Fibroblast of upper back skin (primary cell): ENCODE data around the gene CRB3.
"Not testable (repeated sequence)": the region's sequence is repeated elsewhere in the genome, so short reads cannot be mapped to it uniquely, and the experiment has no call there.

Source experiments
- DNase-seq: peaks from one replicate; pipeline ENCODE4 v3.0.0-alpha.2; 2013

The CRB3 gene

DNA sequence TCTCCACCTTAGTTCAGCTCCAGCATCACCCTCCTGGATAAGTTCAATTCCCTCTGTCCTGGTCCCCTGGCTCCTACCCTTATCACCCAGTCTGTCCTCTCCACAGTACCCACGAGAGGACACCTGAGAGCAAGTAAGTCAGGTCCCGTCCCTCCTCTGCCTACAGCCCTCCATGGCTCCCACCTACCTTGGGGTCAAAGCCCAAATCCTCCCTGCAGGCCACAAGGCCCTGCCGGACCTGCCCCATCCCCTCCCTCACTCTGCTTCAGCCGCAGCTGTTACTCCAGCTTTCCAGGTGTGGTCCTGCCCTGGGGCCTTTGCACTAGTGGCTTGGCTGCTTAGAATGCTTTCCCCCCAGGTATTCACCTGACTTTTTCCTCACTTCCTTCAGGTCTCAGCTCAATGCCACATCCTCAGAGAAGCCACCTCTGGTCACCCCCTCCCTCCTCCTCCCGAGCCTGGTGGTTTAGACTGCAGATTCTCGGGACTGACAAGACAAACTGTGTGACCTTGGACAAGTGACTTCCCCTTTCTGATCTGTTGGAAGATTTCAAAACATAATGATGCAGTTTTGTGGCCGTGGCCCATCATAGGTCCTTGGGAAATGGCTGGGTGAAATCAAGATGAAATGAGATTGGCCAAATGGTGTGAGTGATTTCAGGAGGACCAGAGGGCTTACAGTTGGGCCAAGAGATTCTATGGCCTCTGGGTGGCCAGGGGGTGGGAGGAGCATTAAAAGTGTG is 34.4 kb downstream of the CRB3 start:
- no peak for DNase-seq

DNA sequence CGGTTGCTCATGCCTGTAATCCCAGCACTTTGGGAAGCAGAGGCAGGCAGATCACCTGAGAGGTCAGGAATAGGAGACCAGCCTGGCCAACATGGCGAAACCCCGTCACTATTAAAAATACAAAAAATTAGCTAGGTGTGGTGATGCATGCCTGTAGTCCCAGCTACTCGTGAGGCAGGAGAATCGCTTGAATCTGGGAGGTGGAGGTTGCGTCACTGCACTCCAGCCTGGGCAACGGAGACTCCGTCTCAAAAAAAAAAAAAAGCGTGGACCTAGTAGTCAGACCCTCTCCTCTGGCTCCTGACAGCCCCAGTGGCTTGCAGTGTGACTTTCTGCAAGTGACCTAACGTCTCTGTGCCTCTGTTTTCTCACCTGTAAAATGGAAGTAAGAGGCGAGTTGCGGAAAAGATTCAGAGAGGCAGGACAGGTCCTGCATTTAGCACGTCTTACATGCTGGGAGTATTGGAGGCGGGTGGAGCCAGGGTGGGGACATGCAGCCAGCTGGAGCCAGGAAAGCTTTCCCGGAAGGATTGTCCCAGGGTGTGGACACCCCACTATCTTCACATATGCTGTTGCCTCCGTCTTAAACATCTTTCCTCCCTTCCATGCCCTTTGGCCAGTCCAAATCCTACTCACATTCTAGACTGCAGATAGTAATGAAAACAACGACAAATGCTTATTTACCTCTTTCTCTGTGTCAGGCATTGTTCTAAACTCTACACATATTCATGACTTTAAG is 35.1 kb downstream of the CRB3 start:
- DNase-seq, result no peak

DNA sequence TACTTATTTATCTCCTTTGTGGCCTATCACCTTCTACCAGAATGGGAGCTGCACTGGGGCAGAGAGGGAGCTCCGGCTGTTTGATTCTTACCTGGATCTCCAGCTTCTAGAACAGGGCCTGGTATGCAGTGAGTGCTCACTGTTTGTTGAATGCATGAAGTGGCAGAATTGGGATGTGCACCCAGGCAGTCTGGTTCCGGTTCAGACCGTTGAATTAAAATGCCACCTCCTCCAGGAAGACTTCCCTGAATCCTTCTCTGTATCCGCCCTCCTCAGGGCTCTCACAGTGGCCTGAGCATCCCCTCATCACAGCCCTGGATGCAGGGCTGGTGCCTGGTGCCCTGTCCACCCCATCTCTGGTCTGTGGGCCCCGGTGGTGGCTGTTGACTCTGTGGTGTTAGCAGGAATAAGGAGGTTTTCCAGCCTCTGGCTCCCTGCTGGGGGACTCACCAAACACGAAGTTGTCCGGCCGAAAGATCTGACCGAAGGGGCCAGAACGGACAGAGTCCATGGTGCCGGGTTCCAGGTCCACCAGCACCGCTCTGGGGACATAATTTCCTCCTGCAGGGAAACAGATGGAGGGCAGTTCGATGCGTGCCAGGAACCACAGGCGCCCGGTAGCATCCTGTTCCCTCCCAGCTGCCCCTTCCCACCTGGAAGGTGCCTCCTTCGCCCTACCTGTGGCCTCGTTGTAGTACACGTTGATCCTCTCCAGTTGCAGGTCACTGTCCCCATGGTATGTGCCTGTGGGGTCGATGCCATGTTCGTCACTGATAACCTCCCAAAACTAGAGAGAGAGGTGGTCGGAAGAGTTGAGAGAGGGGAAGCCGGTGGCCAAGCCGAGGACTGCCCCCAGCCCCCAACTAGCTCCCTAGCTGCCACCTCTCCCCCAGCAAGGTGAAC is 37.0 kb downstream of the CRB3 start:
- DNase-seq, result no peak

DNA sequence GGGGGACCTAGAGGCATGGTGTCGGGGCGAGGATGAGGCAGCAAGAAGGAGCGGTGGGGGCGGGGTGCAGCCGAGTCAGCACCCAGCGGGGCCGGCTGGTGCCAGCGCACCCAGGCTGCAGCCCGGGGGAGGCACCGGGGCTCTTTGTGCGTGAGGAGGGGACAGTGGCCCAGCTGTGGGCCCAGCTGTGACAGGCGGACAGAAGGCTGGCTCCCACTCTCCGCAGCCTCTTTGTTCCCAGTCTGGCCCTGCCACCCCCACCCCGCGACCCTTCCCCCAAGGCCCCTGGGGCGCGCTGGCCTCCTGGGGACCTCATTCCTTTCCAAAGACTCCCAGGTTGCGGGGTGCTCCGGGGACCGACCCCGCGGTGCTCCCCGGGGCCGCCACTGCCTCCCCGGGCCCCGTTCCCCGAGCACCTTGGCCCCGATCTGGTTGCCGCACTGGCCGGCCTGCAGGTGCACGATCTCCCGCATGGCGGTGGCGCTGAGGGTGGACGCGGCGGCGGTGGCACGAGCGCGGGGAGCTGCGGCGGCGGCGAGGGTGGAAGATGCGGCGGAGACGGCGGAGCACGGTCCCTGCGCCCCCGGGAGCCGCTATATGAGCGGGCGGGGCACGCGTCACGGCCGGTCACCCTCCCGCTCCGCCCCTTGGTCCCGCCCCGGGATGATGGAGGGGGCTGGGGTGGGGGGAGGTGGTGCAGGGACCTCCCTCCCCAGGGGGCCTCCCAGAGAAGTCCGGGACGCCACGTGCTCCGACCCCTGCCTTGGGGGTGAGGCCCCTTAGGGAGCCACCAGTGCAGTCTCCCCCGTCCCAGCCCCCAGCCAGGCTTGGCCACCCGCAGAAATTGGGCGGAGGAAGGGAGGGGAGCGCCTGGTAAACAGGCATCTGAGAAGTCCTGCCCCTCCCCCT is 37.9 kb downstream of the CRB3 start, which contains the start of gene TUBB4A:
Gene TUBB4A, minus strand, starts transcription at position 570 of the 909 bp plus-strand sequence. Its CDS starts 97 bp downstream, at position 473.
- DNase-seq, result no peak

DNA sequence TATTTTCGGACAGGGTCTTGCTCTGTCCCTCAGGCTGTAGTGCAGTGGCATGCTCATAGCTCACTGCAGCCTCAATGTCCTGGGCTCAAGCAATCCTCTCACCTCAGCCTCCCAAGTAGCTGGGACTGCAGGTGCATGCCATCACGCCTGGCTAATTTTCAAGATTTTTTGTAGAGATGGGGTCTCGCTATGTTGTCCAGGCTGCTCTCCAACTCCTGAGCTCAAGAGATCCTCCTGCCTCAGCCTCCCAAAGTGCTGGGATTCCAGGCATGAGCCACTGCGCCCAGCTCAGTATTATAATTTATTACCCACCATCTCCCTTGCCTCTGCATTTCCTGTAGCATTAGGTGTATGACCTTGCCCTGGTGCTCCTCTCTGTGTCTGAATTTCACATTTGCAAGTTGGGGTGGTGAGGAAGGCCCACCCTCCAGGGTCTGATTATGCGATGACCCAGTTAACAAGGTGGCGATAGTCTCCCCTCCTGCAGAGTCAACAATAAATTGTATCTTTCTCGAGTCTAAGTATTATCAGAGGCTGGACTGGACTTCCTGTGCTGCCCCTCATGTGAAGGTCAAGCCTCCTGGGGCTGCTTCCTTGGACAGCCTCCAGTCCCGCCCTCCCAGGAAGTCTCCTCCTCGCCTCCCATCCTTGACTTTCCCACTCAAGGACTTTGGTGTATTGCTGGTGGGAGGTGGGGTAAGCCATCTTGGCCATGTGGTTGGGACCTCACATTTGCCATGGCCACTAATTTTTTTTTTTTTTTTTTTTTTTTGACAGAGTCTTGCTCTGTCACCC is 39.5 kb downstream of the CRB3 start:
- DNase-seq, result no peak

DNA sequence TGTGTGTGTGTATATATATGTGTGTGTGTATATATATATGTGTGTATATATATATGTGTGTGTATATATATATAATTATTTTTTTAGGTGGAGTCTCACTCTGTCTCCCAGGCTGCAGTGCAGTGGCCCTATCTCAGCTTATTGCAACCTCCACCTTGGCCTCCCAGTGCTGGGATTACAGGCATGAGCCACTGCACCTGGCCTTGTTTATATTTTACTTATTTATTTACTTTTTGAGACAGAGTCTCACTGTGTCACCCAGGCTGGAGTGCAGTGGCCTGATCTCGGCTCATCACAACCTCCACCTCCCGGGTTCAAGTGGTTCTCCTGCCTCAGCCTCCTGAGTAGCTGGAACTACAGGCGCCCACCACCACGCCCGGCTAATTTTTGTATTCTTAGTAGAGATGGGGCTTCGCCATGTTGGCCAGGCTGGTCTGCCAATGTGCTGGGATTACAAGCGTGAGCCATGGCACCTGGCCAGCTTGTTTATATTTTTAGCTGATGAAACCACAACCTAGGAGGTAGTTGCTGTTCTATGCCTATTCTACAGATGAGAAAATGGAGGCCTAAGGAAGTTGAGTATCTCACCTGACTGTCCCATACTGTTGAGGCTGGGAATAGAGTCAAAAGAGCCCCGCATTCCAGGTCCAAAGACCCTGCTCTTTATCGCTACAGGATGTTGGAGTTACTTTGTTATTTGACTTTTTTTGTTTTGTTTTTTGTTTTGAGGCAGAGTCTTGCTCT is 44.1 kb downstream of the CRB3 start:
- not testable (repeated sequence) for DNase-seq

DNA sequence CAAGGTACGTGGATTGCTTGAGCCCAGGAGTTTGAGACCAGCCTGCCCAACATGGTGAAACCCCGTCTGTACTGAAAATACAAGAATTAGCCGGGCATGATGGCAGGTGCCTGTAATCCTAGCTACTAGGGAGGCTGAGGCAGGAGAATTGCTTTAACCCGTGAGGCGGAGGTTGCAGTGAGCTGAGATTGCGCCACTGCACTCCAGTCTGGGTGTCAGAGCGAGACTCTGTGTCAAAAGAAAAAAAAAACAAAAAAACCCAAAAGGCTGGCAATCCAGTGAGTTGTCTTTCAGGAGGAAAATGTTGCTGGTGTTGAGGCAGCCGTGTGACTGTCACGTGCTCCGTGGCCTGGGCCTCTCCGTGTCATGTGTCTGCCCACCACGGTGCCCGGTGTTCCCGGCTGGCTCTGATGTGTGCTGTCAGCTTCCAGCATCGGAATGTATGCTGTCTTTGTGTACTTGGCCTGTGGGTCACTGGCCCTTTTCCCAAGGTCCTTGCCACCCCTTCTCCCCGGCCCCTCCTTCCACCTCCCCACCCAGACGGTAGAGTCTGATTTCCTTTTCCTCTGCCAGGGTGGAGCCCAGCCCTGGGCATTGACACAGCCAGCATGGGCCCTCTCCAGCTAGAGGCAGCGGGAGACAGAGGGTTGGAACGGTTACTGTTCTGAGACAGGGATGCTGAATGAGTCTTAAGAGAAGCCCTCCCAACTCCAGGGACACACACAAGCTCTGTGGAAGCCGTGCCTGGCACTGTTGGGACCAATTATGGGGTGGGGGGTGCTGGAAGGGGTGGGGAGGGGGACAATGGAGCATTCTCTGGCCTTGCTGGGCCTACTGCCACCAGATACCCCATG is 45.3 kb downstream of the CRB3 start:
- no peak for DNase-seq

DNA sequence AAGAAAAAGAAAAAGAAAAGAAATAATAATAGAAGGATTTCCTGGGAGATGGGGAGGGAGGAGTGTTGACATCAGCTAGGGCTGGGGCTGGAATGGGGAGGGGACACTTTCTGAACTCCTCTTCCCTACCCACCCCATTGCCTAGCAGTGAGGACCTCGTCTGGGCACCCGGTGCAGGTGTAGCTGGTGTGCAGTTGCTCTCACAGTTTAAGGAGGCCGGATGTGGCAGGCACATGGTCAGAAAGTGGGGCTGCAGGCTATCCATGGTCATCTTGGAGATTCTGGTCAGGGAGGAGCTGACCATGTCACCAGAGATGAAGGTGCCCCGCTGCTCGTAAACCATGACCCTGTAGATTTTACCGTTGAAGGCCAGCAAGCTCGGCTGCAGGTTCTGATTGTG is 46.5 kb downstream of the CRB3 start:
- DNase-seq, result no peak

DNA sequence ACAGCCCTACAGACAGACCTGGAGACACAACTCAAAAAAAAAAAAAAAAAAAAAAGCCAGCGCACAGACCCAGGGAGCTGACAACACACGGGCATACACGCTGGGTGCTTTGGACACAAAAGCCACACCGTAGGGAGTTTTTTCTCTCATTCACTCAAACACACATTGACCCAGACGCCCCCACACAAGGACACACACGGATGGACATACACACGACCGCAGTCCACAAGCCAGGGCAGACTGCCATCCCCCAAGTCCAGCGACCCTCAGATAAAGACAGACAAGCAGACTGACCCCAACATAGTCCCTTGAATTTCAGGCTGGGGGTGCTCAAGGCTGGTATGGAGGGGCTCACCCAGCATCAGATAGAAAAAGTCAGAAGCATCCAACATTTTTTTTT is 50.0 kb downstream of the CRB3 start:
- no peak for DNase-seq

DNA sequence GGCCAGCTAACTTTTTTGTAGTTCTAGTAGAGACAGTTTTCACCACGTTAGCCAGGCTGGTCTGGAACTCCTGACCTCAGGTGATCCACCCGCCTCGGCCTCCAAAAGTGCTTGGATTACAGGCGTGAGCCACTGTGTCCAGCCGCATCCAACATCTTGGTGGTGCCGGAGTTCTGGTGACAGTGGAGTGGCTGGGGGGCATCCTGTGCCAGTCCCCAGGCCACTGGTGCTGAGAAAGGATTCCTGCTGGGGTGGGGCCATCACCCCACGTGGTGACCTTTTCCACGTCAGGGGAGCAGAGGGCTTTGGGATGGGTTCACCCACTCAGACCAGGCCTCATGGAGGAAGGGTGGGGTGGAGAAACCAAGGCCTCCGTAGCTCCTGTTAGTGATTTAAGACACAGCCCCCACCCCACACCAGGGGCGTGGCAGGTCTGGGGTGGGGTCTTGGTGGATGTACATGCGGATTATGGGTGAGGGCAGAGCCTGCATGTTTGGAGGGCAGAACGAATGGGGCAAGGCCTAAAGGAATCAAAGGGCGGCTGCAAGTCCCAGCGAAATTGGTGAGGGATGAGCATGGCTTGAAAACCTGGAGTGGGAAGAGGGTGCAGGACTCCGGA is 51.0 kb downstream of the CRB3 start:
- no peak for DNase-seq

DNA sequence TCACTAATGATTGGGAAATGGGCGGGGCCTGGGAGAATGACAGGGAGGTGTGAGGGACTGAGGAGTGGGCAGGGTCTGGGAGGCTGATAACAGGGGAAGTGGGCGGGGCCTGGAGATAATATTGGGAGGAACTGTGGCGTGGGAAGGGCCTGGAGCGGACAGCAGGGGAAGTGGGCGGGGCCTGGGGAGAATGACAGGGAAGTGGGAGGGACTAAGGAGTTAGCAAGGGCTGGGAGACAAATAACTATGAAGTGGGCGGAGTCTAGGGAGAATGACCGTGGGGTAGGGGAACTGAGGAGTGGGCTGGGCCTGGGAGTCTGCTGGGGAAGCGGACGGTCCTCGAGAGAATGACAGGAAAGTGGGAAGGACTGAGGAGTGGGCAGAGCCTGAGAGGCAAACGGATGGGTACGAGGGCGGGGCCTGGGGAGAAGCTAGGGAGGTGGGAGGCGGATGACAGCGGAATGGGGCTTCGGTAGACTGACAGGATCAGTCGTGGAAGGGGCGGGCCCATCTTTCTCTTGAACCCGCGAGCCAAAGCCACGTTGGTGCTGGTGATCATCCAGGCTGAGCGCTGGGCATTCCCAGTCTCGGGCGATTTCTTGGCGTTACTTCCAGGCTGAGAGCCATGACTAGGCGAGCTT is 52.1 kb downstream of the CRB3 start:
- DNase-seq, result peak; percentile 90
